CD4-positive, alpha-beta T cell treated with Interleukin-6 for 4 hours (primary cell): ENCODE results near the gene FMNL3.

ENCODE experiments used
- DNase-seq: peaks from one replicate; pipeline ENCODE4 v3.0.0-alpha.2; 2020; ENCODE audit warnings: mixed read lengths

FMNL3 gene

DNA sequence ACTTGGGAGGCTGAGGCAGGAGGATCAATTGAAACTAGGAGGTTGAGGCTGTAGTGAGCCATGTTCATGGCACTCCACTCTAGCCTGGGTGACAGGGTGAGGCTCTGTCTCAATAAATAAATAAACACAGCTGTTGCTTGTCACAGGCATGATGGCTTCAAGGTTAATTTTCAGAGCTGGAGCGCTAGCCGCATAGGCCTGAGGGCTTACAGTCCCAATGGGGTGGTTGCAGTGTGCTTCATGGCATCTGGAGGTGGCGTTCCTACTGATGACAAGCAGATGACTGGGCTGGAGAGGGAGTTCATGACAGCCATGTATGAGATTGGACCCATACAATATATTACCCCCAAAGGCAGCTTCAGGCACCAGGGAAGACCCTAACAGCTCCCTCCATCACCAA, 1.6 kb upstream of the FMNL3 start:
- no peak for DNase-seq

DNA sequence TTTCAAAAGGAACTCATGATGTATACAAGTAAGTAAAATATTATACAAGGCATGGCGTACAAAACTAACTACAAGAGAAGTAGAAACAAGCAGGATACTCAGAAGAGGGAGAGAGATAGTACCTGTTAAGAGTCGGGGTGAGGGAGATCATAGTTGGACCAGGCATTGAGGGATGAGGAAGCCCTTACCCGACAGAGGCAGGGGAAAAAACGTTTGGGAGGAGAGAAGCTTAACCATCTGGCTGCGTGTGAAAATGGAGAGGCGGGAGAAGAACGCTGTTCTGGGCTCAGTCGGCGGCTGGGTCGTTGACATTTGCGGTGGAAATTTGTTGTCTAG, 575 bp upstream of the FMNL3 start:
- DNase-seq = no peak

DNA sequence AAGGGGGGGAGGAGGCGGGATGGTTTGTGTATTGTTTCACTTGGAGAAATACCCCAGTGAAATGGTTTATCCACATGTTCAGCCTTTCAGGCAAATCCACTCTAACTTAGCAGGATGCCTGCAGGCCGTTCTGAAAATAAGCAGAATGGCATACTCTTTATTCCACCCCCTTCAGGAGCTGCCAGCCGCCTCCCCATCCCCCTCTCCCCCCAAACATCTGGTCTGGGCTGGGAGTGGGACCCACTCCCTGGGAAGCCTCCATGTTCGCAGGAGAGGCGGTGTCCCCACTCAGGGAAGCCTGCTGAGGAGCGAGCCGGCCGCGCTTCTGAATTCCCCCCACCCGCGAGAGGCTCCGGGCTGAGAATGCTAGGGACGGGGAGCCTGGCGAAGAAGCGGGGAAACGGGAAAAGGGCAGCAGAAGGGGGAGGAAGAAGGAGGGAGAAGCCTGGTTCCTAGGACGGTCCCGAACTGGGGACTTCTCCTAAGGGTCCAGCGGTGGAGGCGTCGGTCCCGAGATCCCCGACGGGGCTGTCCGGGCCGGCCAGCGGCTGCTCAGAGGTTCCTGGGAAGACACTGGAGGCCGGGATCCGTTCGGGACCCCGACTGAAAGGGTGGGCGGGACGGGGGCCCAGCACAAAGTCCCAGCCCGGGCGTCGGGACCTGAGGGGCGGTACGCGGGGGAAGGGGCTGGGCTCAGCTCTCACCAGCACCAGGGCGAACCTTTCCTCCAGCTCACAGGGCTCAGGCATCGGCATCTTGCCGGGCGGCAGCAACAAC, 666 bp downstream of the FMNL3 start:
- peak; percentile 19 for DNase-seq

DNA sequence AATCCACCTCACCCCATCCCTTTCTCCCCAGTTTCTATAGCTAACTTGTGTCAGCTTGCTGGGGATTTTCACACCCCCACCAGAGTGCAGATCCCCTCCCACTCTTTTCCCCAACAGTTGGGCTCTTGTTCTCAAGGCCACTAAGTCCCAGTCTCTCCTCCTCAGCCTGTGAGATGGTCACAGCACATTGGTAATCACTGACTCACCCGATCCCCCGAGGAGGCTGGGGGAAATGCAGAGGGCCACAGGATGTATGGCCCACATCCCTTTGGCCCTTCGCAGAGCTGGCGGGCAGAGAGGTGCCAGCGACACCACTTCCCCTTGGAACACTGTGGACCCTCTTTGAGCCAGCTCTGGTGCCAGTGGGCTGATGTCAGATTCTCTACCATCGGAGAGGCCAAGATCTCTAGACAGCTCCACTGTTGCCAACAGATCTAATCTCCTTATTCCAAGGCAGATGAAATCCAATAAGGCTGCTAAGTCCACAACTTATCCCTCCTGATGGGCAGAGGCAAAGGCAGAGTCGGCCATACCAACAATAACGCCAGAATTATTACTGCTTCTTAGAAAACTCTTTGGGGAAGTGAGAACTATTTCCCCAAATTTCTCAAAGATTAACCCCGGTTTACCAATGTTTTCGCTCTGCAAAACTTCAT, 1.6 kb downstream of the FMNL3 start:
- DNase-seq = peak; percentile 36

DNA sequence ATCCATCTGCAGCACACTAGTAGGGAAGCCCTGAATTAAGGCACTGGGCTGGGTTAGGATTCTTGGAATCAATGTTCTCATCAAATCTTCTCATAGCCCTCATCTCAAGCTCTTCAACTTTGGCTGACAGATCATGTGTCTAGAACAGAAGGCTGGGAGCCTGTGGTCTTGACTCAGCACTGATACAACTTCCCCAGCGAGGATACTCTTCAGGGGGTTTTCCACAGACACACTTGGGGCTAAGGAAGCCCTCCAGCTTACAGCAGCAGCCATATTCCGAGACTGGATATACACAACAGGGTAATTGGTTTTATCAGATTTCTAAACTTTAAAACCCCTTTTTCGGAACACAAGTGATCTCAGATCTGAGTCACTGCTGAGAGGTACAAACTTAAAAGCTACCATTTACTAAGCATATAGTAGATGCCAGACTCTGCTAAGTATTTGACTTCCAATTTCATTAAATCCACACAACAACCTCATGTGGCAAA, 3.5 kb downstream of the FMNL3 start:
- DNase-seq = peak; percentile 41

DNA sequence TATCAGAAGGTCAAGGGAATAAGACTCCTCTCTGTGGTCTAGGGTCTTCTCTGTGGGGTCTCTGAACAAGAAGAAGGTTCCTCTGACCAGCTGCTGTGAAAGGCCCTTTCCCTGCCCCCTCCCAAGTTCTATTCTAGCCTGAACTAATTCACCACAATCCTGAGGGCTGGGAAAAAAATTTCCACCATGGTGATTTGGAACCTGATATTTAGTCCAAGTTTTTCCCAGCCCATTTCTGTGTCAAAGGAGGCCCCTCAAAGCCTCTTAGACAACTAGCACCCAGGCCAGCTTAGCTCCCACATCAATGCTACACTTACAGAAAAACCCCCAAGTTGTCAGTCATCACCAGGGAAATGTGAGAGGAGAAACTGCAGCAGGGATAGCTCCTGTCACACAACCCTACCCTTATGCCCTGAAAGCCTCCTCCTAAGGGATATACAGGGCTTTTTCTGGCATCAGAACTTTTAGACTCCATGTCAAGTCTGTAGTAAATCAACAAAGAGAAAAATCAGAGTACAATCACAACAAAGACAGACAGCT, 4.5 kb downstream of the FMNL3 start:
- no peak for DNase-seq

DNA sequence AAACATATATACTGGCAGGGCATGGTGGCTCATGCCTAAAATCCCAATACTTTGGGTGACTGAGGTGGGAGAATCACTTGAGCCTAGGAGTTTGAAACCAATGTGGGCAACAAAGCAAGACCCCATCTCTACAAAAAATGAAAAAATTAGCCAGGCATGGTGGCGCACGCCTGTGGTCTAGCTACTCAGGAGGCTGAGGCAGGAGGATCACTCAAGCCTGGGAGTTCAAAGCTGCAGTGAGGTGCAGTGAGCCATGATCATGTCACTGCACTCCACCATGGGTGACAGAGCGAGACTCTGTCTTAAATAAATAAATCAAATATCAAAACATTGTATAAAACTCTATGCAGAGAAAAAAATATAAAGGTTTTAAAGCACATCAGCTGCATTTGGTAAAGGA, 5.2 kb downstream of the FMNL3 start:
- DNase-seq = no peak

DNA sequence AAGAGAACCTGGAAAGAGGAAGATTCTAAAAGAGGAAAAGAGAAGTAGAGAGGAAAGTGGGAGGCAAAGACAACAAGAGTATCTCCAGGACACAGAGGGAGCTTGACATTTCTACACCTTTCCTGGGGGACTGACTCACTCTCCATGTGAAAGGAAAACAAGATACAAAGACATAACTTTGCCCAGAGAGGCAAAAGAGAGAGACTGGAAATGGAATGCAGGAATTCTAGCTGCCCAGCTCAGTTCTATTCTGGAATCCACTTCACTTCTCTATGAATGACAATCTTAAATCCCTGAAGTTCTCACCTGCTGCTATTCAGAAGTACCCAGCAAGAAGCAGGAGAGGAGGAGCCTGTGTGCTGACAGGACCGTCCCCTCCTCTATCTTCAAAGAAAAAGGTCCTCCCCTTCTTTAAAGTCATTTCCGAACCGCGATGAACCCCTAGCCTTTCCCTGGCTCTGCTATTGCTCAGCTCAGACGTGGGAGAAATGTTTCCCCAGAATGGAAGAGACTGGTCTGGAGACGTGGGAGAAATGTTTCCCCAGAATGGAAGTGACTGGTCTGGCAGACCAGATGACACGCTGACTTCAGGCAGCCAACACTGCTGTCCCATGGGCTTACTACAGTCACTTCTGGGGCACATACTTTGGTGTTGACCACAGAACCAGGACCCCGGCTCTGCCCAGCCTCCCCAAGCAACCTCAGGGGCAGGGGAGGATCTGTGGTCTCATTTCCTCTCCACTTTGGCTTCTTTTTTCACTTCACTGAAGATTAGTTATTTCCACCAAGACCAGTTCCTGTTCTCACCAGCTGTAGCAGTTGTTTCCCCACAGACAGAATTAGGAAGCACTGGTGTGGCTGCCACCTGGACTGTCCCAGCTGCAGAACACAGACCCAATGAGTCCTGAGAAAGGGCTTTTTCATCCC, 8.3 kb downstream of the FMNL3 start:
- peak; percentile 36 for DNase-seq

DNA sequence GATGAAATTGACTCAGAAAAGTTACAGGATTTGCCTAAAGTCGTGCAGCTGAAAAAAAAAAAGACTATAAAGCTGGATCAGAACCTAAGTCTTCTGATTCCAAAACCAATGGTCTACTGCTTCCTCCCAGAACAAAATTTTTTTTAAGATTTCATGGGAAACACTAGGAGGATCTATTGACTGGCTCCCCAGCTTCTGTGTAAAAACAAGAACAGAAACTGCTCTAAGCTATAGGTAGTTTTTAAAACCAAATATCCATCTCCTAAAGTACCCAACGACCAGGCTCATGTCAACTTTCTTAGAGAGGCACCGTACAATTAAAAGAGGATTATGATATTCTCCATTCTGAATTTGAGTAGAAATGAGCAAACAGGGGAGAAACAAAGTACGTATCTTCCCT, 9.4 kb downstream of the FMNL3 start:
- DNase-seq = no peak

DNA sequence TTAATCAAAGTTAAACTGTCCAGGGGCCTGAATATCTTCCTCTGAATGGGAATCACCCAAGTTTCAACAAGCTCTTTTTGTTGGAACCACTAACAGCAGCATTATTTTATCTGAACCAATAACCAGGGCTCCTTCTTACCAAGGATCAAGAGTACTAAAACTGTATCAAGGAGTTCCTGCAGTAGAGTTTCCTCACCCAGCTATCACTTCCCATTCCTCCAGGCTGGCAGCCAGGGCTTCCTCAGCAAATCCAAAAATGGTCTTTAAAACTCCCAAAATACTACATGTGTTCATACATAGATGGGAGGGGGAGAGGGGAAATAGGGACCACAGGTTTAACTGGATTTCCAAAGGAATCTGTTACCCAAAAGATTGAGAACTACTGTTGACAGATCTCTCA, 10.5 kb downstream of the FMNL3 start:
- no peak for DNase-seq

DNA sequence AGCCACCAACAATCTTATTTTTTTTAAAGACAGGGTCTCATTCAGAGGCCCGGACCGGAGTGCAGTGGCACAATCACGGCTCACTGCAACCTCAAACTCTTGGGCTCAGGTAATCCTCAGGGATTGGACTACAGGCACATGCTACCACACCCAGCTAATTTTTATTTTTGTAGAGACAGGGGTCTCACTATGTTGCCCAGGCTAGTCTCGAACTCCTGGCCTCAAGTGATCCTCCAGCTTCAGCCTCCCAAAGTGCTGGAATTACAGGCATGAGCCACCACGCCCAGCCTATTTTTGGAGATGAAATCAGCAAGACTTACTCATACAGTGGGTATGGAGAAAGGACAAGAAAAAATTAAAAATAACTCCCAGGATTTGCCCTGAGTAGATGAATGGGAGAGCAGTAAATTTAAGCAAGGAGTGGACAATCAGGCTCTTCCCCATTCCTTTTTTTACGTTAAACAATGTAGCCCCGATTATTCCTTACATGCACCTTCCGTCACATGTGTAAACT, 13.2 kb downstream of the FMNL3 start:
- no peak for DNase-seq

DNA sequence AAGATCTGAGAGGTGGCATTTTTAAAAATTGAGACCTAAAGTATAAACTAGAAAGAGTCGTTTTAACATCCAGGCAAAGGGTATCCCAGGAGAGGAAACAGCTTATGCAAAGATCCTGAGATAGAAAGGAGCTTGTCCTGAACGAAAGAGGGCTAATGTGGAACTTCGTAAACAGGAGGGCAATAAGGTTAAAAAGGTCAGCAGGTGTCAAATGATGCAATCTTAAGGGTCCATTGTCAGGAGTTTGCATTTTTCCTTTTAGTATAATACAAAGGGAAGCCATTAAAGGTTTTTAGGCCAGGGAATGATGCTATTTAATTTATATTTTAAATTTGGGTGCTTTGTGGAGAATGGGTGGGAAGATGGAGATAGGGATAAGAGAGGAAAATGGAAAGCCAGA, 14.4 kb downstream of the FMNL3 start:
- no peak for DNase-seq

DNA sequence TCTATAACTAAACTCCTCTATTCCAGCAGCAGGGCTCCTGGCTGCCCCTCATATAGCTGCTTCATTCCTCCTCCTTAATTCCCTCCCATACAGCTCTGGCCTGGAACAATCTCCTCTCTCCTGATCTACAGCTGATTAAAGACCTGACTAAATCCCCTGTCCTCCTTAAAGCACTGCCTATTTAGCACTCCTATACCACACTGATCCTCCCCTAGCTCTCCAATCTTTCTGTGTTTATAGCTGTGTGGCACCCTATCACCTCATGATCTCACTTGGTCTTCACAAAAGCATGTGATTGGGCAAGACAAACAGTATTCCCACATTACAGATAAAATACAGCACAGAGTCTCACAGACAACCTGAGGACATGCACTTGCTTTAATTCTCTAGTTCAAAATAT, 17.4 kb downstream of the FMNL3 start:
- DNase-seq = no peak

DNA sequence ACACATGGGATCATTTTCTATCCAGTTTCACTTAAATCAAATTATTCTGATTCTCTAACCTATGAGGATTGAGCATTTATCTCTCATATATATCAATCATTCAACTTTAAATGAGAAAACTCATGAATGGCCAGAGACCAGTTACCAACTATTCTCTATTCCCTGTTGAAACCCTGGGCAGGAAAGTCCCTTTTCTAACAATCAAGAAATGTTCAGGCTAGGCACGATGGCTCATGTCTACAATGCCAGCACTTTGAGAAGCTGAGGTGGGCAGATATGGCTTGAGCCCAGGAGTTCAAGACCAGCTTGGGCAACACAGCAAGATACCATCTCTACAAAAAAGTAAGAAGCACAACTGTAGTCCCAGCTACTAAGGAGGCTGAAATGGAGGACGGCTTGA, 18.0 kb downstream of the FMNL3 start:
- DNase-seq = no peak

DNA sequence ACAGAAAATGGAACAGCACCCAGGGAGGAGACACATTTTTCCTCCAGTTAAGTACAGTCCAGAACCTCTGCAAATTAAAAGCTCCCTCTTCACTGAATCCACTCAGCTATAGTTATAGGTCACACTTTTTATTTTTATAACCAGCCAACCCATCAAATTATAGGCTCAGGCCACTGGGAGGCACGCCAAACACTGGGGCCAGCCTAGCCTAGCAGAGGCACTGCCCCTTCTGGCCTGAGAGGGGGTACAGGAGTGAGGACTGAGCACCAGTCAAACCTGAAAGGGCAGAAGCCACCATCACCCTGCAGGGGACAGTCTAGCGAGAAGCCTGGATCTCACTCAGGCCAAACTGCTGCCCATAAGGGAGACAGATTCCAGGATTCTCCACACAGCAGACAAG, 19.3 kb downstream of the FMNL3 start:
- no peak for DNase-seq

DNA sequence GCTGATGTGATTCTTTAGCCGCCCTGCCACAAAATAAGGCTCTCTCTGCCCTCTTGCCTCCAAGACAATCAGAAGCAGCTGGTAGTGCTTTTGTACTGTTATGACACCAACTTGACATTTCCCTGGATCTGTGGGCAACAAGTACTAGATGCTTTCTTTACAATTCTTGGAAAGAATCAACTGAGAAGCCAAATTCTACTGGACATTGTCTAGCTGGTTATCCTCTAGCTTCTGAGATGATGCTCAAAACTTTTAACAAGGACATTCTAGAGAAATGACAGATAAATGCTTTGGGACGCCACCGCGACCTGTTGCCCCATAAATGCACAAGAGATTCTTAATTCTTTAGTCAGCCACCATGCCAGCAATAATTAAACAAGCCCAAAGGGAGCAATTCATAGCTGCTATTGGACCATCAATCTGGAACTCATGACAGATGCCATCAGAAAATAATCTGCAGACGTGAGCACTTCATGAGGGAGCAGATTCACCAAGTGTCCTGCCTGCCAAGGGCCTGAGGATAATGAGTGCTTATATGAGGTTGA, 22.8 kb downstream of the FMNL3 start:
- DNase-seq = no peak

DNA sequence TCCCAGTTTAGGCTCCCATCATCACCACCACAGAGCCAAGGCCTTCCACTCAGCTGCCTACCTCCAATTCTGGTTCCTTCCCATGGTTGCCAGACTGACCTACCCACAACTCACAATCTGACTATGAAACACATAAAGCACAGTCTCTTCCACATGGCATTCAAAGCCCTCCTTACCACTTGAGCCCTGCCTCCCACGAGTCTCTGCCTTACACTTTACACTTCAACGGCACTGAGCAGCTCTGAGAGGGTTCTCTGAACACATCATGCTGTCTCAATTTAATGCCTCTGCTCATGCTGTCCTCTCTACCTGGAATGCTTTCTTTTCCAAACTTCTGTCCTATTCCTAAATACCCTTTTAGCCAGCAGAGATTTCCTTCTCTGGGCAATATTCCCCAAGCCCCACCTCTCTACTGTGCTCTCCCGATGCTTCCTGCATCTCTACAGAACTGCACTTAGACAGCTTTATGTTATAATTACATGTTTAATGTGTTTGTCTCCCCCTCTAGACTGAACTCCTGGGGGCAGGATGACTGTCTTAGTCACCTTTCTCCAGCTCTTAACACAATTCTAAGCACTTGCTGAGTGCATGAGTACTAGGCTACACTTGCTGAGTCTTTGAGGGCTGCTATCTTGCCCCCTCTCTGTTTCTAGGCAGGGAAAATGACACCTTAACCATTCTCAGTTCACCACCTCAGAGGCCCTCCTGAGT, 23.5 kb downstream of the FMNL3 start:
- DNase-seq = peak; percentile 15

DNA sequence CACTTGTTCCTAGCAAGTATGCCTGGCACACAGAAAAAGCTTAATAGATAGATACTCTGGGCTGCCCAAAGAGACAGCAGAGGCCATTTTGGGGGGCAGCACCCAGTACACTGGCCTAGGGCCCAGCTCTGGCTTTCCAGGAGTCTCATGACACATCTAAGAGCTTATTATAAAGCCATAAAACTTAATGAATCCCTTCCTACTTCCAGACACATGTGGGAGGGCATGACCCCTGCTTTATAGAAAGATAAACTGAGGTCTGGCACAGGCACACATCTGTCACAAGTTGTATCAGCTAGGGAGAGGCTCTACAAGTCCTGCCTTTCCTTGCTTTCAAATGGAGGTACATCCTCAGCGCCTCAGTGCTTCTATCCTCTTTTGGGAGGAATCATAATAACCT, 27.1 kb downstream of the FMNL3 start:
- DNase-seq = no peak

DNA sequence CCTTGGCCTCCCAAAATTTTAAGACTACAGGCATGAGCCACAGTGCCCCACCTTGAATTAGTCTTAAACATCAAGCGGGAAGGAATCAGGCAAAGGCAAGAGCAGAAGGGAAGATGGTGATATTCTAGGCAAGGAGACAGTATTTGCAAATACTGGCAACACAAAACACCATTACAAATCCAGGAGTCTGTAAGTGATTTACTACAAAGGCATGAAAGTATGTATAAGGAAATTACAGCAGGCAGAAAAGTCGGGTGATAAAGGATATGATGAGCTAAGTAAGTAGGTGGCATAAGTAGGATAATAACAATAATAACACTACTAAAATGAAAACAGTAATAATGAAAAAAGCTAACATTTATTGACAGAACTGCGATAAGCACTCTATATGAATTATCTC, 28.5 kb downstream of the FMNL3 start:
- DNase-seq = no peak

DNA sequence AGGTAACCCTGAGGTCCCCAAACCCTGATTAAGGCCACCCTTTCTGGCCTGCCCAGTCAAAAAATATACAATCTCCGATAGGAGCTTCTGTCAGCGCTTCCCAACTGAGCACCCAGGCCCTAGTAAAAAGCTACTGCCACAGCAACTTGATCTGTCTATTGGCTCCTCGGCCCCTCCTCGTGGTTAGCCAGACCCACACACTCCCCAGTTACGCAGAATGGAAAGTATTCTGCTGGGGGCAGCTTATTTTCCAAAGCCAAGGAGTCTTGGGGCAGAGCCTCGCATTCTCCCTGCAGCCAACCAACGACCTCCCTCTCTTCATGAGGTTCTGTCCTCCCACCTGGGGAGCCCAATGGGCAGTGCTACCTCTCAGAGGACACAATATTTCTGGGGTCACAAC, 32.1 kb downstream of the FMNL3 start:
- DNase-seq = no peak

DNA sequence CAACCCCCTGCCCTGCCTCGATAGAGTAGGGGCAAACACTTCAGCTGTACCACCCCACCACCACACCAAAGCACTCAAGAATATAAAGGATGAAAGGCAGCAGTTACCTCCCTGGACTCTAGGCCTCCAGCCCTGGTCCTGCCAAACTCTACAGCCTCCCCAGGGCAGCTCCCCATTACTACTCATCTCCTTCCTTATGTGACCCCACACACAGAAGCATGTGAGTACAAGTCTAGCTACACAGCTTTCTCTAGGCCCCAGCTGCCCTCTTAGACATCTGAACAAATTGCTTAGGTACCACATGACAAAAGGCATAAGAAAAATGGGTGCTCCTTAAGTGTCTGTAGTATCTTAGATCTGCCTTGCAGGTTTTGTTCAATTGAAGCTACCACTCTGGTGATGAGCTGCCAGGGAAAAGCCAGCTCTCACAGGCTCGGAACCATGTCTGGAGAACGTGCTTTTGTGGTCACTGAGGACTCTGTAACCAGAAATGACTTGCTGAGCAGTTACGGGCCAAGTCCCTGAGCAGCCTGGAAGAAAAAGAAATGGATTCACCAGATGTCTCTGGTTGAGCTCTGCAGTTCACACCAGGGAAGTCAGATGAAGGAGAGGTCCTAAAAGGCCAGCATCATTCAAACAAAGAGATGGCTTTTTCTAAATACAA, 32.8 kb downstream of the FMNL3 start:
- no peak for DNase-seq
